Measurements from ENCODE around the gene TPM4. TPM values are rescaled to one million over a fixed set of nuclear protein-coding genes. Genes with fewer than 3 reads are reported as not detected.

Gene TPM4
- total RNA-seq, 2 donors from 2014 or later: 964 to 1,096 TPM

- Histone ChIP-seq H3K4me3 (no peak overlapping the region), H3K9me3 (no peaks in the 10 kb centered on the region), H3K27ac (no peak overlapping the region), H3K36me3 (no peaks in the 10 kb centered on the region), H3K27me3 (replicated peaks; ENCODE audit: insufficient read depth) (no peaks in the 10 kb centered on the region), H3K4me1 (ENCODE audit: control insufficient read depth in 1 of 2, low read depth in 2 of 2) (peaks cover 0 to 13% of the 10 kb centered on the region in 2 donors)
- TF ChIP-seq, protein P1, sequence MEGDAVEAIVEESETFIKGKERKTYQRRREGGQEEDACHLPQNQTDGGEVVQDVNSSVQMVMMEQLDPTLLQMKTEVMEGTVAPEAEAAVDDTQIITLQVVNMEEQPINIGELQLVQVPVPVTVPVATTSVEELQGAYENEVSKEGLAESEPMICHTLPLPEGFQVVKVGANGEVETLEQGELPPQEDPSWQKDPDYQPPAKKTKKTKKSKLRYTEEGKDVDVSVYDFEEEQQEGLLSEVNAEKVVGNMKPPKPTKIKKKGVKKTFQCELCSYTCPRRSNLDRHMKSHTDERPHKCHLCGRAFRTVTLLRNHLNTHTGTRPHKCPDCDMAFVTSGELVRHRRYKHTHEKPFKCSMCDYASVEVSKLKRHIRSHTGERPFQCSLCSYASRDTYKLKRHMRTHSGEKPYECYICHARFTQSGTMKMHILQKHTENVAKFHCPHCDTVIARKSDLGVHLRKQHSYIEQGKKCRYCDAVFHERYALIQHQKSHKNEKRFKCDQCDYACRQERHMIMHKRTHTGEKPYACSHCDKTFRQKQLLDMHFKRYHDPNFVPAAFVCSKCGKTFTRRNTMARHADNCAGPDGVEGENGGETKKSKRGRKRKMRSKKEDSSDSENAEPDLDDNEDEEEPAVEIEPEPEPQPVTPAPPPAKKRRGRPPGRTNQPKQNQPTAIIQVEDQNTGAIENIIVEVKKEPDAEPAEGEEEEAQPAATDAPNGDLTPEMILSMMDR (IDR thresholded peaks at IDR 0.05): no peak
- no peak for ATAC-seq (ENCODE audit: insufficient number of reproducible peaks, low FRiP score, low read depth)
- DNase-seq (ENCODE audit: low spot score): no peak
Observed at GRCh38 chr19:16041991-16042386, 34.3 kb upstream of the TPM4 start.

- no peak overlapping the region for H3K4me3 ChIP-seq
- DNase-seq (ENCODE audit: low spot score) (no peak), ATAC-seq (ENCODE audit: insufficient number of reproducible peaks, low FRiP score, low read depth) (no peak)
- H3K4me1 ChIP-seq (ENCODE audit: control insufficient read depth in 1 of 2, low read depth in 2 of 2): peaks cover 0 to 13% of the 10 kb centered on the region in 2 donors
- TF ChIP-seq, protein P1 (IDR thresholded peaks at IDR 0.05): no peak
- H3K27me3 ChIP-seq (replicated peaks; ENCODE audit: insufficient read depth): no peaks in the 10 kb centered on the region
- H3K9me3 ChIP-seq: no peaks in the 10 kb centered on the region
- H3K36me3 ChIP-seq: no peaks in the 10 kb centered on the region
- no peak overlapping the region for H3K27ac ChIP-seq
Observed at GRCh38 chr19:16042533-16043085, 33.7 kb upstream of the TPM4 start.

- Histone ChIP-seq H3K36me3 (no peaks in the 10 kb centered on the region), H3K4me1 (ENCODE audit: control insufficient read depth in 1 of 2, low read depth in 2 of 2) (peaks cover 0 to 13% of the 10 kb centered on the region in 2 donors), H3K27me3 (replicated peaks; ENCODE audit: insufficient read depth) (no peaks in the 10 kb centered on the region), H3K27ac (no peak overlapping the region), H3K9me3 (no peaks in the 10 kb centered on the region), H3K4me3 (no peak overlapping the region)
- TF ChIP-seq, protein P1 (IDR thresholded peaks at IDR 0.05): no peak
- DNase-seq (ENCODE audit: low spot score): no peak
- no peak for ATAC-seq (ENCODE audit: insufficient number of reproducible peaks, low FRiP score, low read depth)
Observed at GRCh38 chr19:16043156-16043757, 33.0 kb upstream of the TPM4 start.

GRCh38 chr19:16044746-16045145 is 31.5 kb upstream of the TPM4 start:
- H3K27me3 ChIP-seq (replicated peaks; ENCODE audit: insufficient read depth): no peaks in the 10 kb centered on the region
- H3K4me1 ChIP-seq (ENCODE audit: control insufficient read depth in 1 of 2, low read depth in 2 of 2): peaks cover 0 to 13% of the 10 kb centered on the region in 2 donors
- TF ChIP-seq, protein P1 (IDR thresholded peaks at IDR 0.05): no peak
- no peak for ATAC-seq (ENCODE audit: insufficient number of reproducible peaks, low FRiP score, low read depth)
- no peak overlapping the region for H3K27ac ChIP-seq
- no peak overlapping the region for H3K4me3 ChIP-seq
- no peak for DNase-seq (ENCODE audit: low spot score)
- H3K36me3 ChIP-seq: no peaks in the 10 kb centered on the region
- H3K9me3 ChIP-seq: no peaks in the 10 kb centered on the region

- no peak overlapping the region for H3K4me3 ChIP-seq
- H3K36me3 ChIP-seq: no peaks in the 10 kb centered on the region
- H3K9me3 ChIP-seq: no peaks in the 10 kb centered on the region
- no peaks in the 10 kb centered on the region for H3K27me3 ChIP-seq (replicated peaks; ENCODE audit: insufficient read depth)
- TF ChIP-seq, protein P1 (IDR thresholded peaks at IDR 0.05): no peak
- no peak overlapping the region for H3K27ac ChIP-seq
- DNase-seq (ENCODE audit: low spot score) (no peak), ATAC-seq (ENCODE audit: insufficient number of reproducible peaks, low FRiP score, low read depth) (no peak)
- H3K4me1 ChIP-seq (ENCODE audit: control insufficient read depth in 1 of 2, low read depth in 2 of 2): peaks cover 0 to 13% of the 10 kb centered on the region in 2 donors
Observed at GRCh38 chr19:16045171-16045570, 31.1 kb upstream of the TPM4 start.
